ENCODE results near the gene SWSAP1. TPM values are rescaled to one million over a fixed set of nuclear protein-coding genes. Genes with fewer than 3 reads are reported as not detected.
A peak's percentile ranks its signal among the peaks of the same experiment; 100 is the strongest.

The SWSAP1 gene
- total RNA-seq, 4 donors from 2014 or later: 0.51 to 1.7 (median 1.2) TPM

GRCh38 chr19:11373166-11373884 is 1.1 kb upstream of the SWSAP1 start:
- no peaks in the 10 kb centered on the region for H3K9me3 ChIP-seq
- no peak overlapping the region for H3K27ac ChIP-seq
- H3K36me3 ChIP-seq: no peaks in the 10 kb centered on the region
- ATAC-seq (no peak), DNase-seq (no peak)
- H3K4me3 ChIP-seq: no peak overlapping the region
- no peaks in the 10 kb centered on the region for H3K27me3 ChIP-seq
- no peak for TF ChIP-seq CTCF (IDR thresholded peaks at IDR 0.05 in 4 of 5, conservative IDR thresholded peaks at IDR 0.05 in 1 of 5)
- no peak for TF ChIP-seq POLR2A (IDR thresholded peaks at IDR 0.05)
- intact Hi-C loops (cut with DNase I; ENCODE audit: low total_unique reads): loop anchor here (10.0 kb wide), 3 partner anchors 79 to 979 kb away; partner anchors contain the start of genes TSPAN16 and ZNF653
- peaks cover 22 to 24% of the 10 kb centered on the region in 2 donors for H3K4me1 ChIP-seq
- in situ Hi-C loops (cut with MboI; ENCODE audit: low sequenced_read_pairs in 4 of 4): no loop called here

- intact Hi-C loops (cut with DNase I; ENCODE audit: low total_unique reads) (loop anchor here (1.0 to 10.0 kb wide), 4 partner anchors 28 to 979 kb away; partner anchors contain the start of genes CCDC159, TMEM205, TSPAN16 and ZNF653), in situ Hi-C loops (cut with MboI; ENCODE audit: low sequenced_read_pairs in 4 of 4) (no loop called here)
- Histone ChIP-seq H3K4me1 (peaks cover 22 to 24% of the 10 kb centered on the region in 2 donors), H3K36me3 (no peaks in the 10 kb centered on the region), H3K27ac (peak overlapping the region; percentile 93 to 97 (median 94)), H3K27me3 (no peaks in the 10 kb centered on the region), H3K4me3 (peak overlapping the region; percentile 68 to 84 (median 76)), H3K9me3 (no peaks in the 10 kb centered on the region)
- no peak for DNase-seq
- no peak for TF ChIP-seq POLR2A (IDR thresholded peaks at IDR 0.05)
- no peak for TF ChIP-seq CTCF (IDR thresholded peaks at IDR 0.05 in 4 of 5, conservative IDR thresholded peaks at IDR 0.05 in 1 of 5)
- no peak for ATAC-seq
Measured at GRCh38 chr19:11373885-11374432, 507 bp upstream of the SWSAP1 start.

- TF ChIP-seq POLR2A (IDR thresholded peaks at IDR 0.05): peak; percentile 42 to 68
- no peak for TF ChIP-seq CTCF (IDR thresholded peaks at IDR 0.05 in 4 of 5, conservative IDR thresholded peaks at IDR 0.05 in 1 of 5)
- in situ Hi-C loops (cut with MboI; ENCODE audit: low sequenced_read_pairs in 4 of 4) (loop anchor here in 2 of 4 donors (5.0 to 25.0 kb wide), 2 partner anchors 62 to 212 kb away; partner anchors contain the start of genes ACP5 (in 1 of the 2), ODAD3 (in 1 of the 2), PRKCSH (in 1 of the 2) and ZNF627 (in 1 of the 2)), intact Hi-C loops (cut with DNase I; ENCODE audit: low total_unique reads) (loop anchor here (10.0 kb wide), 3 partner anchors 81 to 981 kb away; partner anchors contain the start of genes TSPAN16 and ZNF653)
- Histone ChIP-seq H3K9me3 (no peaks in the 10 kb centered on the region), H3K4me3 (peak overlapping the region; percentile 44 to 79 (median 73)), H3K4me1 (peaks cover 28% of the 10 kb centered on the region in 2 donors), H3K36me3 (no peaks in the 10 kb centered on the region), H3K27me3 (no peaks in the 10 kb centered on the region), H3K27ac (peak overlapping the region; percentile 93 to 97 (median 94))
- DNase-seq (peak in 1 of 2 donors; percentile 42), ATAC-seq (no peak)
Measured at GRCh38 chr19:11375143-11375948, 880 bp downstream of the SWSAP1 start.

GRCh38 chr19:11377237-11377636 is 2.8 kb downstream of the SWSAP1 start:
- Histone ChIP-seq H3K4me1 (peaks cover 36 to 40% of the 10 kb centered on the region in 2 donors), H3K4me3 (no peak overlapping the region), H3K27ac (peak overlapping the region; percentile 8 to 94 (median 36)), H3K9me3 (no peaks in the 10 kb centered on the region), H3K27me3 (peaks cover 5 to 9% (median 7%) of the 10 kb centered on the region in 3 donors), H3K36me3 (no peaks in the 10 kb centered on the region)
- DNase-seq: peak in 1 of 2 donors; percentile 25
- TF ChIP-seq POLR2A (IDR thresholded peaks at IDR 0.05): no peak
- no peak for TF ChIP-seq CTCF (IDR thresholded peaks at IDR 0.05 in 4 of 5, conservative IDR thresholded peaks at IDR 0.05 in 1 of 5)
- no peak for ATAC-seq
- in situ Hi-C loops (cut with MboI; ENCODE audit: low sequenced_read_pairs in 4 of 4): loop anchor here in 2 of 4 donors (5.0 to 25.0 kb wide), 2 partner anchors 60 to 210 kb away; partner anchors contain the start of genes ACP5 (in 1 of the 2), ODAD3 (in 1 of the 2), PRKCSH (in 1 of the 2) and ZNF627 (in 1 of the 2)
- intact Hi-C loops (cut with DNase I; ENCODE audit: low total_unique reads): loop anchor here (10.0 kb wide), 3 partner anchors 82 to 982 kb away; partner anchors contain the start of genes TSPAN16 and ZNF653

Measured in gastrocnemius medialis (tissue), 4 donors.